Measurements from ENCODE around the gene UGT2B15. TPM values are rescaled to one million over a fixed set of nuclear protein-coding genes. Genes with fewer than 3 reads are reported as not detected.
"Not testable (repeated sequence)": the region's sequence is repeated elsewhere in the genome, so short reads cannot be mapped to it uniquely, and the experiment has no call there.

The UGT2B15 gene
- total RNA-seq, 1 donor from 2014 or later: not detected

DNA sequence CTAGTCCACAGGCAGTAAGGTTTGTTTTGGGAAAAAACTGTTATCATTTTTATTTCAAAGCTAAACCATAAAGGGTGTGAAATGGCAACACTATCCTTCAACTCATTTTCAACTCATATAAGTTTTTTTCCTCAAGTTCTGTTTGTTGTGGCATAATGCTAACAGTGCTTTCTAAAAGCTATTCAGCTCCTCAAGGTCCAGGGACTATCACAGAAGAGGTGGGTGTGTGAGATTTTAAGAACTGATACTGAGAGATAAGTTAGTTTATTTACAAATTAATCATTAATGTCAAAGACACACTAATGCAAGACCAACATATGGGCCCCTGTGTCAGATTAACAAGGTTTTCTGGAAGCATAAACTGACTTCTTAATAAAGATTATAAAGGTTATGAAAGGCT, 11.8 kb downstream of the UGT2B15 start:
- ATAC-seq: no peak

GRCh38 chr4:68657022-68657594, 13.3 kb downstream of the UGT2B15 start:
- ATAC-seq; intact Hi-C loops (cut with micrococcal nuclease); DNase-seq: not testable (repeated sequence)

More for the DNA sequence above, 11.8 kb downstream of the UGT2B15 start:
- DNase-seq: no peak
- intact Hi-C loops (cut with micrococcal nuclease): no loop called here

- ATAC-seq; DNase-seq; intact Hi-C loops (cut with micrococcal nuclease): not testable (repeated sequence)
These were observed 13.9 kb downstream of the UGT2B15 start for GRCh38 chr4:68656445-68656973.

DNA sequence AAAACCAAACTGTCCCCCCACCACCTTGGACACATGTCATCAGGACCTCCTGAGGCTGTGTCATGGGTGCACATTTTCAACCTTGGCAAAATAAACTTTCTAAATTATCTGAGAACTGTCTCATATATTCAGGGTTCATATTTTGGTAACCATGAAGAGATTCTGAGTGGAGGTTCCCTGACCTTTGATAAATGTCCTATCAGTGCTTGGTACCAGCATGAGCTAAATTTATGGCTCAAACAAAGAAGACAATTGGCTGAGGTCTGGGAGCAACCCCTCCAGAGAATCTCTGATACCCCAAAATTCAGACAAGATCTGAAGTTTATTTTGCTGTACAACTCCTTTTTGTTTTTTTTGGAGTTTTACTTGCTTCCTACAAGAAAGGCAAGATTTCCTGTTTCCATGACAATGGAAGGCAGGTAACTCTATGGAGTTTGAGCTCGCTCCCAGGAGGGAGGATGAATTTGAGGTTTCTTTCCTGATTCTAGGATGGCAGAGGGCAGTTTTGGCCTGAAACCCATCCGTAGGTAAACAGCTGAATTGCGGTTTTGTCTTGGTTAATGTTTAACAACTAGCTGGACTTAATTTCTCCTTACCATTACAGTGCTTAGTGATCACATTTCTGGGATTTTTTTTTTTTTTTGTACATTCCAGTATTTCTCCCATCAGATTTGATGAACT, 14.5 kb downstream of the UGT2B15 start:
- no peak for DNase-seq
- ATAC-seq: no peak
- intact Hi-C loops (cut with micrococcal nuclease): no loop called here

DNA sequence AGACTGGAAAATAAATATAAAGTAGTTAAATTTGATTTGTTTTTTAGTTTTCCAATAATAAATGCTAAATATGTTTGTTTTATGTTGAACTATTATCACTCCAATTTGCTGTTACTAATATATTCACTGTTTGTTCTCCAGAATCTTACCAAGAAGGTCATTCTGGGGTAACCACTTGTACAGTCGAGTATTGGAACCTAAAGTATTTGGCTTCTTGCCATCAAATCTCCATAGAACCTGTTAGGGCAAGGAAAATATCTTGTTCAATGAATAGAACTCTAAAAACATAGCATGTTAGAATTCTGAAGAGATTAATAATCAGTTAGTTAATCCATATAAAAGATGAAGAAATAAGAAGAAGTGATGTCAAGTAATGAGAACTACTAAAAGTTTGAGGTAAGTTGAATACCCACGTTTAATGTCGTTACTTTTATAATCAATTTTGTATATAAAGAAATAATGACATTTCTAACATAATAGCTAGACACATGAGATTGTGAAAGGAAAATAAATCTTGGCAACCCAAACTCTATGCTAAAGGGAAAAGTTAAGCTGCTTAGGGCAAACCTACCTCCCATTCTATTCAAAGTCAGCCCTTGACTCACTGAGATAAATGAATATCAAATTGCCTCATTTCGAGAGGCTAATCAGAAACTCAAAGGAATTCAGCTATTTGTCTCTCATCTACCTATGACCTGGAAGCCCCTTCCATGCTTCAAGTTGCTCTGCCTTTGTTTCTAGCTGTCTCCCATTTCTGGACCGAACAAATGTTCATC, 15.3 kb downstream of the UGT2B15 start:
- DNase-seq (no peak), ATAC-seq (no peak)
- intact Hi-C loops (cut with micrococcal nuclease): no loop called here

DNA sequence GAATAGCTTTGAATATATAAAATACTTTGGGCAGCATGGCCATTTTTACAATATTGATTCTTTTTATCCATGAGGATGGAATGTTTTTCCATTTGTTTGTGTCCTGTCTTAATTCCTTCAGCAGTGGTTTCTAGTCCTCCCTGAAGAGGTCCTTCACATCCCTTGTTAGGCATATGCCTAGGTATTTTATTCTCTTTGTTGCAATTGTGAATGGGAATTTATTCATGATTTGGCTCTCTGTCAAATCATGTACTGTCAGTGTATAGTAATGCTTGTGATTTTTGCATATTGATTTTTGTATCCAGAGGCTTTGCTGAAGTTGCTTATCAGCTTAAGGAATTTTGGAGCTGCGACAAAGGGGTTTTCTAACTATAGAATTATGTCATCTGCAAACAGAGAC, 18.5 kb downstream of the UGT2B15 start:
- intact Hi-C loops (cut with micrococcal nuclease): no loop called here

GRCh38 chr4:68630371-68630770, 40.1 kb downstream of the UGT2B15 start:
- intact Hi-C loops (cut with micrococcal nuclease): no loop called here
- DNase-seq (no peak), ATAC-seq (no peak)

More for the DNA sequence above, 18.5 kb downstream of the UGT2B15 start:
- no peak for DNase-seq
- no peak for ATAC-seq

- intact Hi-C loops (cut with micrococcal nuclease); ATAC-seq; DNase-seq: not testable (repeated sequence)
These were observed 47.7 kb downstream of the UGT2B15 start for GRCh38 chr4:68622731-68623130.

DNA sequence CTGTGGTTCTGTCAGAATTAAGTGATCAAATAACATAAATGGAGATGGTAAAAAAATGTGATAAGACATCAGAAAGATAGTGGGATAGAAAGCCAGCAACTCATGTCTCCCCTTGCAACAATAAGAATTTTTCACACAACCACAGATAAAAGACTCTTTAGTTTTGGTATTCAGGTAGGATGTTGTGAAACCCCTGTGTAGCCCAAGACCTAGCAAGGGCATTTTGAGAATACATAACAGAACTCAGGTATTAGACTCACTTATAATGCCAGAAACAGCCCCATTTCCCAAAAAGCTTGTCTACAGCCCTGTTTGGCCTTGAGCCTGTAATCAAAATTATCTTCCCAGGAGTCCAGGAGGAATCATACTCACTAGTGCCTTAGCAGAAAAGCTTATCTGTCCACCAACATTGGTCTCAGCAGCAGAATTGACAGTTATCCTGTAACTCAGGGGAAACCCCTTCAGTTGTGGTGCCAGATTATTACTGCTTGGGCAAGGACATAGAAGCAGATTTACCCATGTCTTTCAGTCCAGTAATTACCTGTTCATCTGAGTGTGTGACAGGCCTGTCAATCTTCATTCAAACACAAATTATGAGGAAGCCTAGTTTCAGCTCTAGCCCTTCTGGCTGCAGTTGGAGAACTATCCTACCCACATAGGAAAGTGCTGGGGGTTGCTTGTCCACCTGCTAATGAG, 53.3 kb downstream of the UGT2B15 start:
- intact Hi-C loops (cut with micrococcal nuclease): no loop called here
- no peak for DNase-seq
- no peak for ATAC-seq

- ATAC-seq (no peak), DNase-seq (no peak)
- intact Hi-C loops (cut with micrococcal nuclease): no loop called here
These were observed 54.6 kb downstream of the UGT2B15 start for GRCh38 chr4:68615699-68616422.

DNA sequence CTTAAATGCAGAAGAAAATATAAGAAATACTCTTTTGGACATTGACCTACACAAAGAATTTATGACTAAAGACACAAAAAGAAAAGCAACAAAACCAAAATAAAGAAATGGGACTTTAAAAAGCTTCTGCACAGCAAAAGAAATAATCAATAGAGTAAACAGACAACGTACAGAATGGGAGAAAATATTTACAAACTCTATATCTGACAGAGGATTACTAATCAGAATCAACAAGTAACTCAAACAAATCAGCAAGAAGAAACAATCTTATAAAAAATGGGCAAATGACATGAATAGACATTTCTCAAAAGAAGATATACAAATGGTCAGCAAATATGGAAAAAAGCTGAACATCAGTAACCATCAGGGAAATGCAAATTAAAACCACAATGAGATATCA, 56.7 kb downstream of the UGT2B15 start:
- no peak for DNase-seq
- intact Hi-C loops (cut with micrococcal nuclease): no loop called here
- ATAC-seq: no peak

DNA sequence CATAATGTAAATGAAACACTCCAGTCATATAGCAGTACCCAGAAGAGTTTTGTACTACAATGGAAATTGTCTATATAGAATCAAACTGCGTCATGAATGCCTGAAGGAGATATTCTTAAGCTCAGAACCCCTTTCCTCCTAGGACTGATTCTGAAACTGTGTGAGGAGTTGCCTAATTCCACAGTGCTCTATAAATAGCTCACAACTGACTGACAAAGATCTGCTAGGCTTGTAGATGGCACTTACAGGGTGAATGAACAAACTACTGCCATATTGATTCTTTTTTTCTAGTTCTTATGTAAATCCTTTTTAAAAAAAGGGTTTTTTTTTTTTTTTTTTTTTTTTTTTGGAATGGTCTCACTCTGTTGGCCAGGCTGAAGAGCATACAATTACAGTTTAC, 64.2 kb downstream of the UGT2B15 start:
- ATAC-seq: no peak

GRCh38 chr4:68599150-68599549, 71.3 kb downstream of the UGT2B15 start:
- DNase-seq (no peak), ATAC-seq (no peak)
- intact Hi-C loops (cut with micrococcal nuclease): no loop called here

More for the DNA sequence above, 64.2 kb downstream of the UGT2B15 start:
- intact Hi-C loops (cut with micrococcal nuclease): no loop called here
- DNase-seq: no peak

GRCh38 chr4:68597482-68597881, 73.0 kb downstream of the UGT2B15 start:
- ATAC-seq: no peak
- DNase-seq: no peak
- intact Hi-C loops (cut with micrococcal nuclease): no loop called here

Other genes starting within 250 kb of the UGT2B15 start
- gene TMPRSS11E, start 223.2 kb downstream of the UGT2B15 start, total RNA-seq: not detected
- not detected for gene UGT2B17, start 94.3 kb downstream of the UGT2B15 start, total RNA-seq
- gene UGT2B10, start 145.3 kb upstream of the UGT2B15 start, total RNA-seq: not detected

Data from left ventricle myocardium superior (tissue), 1 donor.